ENCODE data around the gene WDR90.

The WDR90 gene

GRCh38 chr16:648781-649589 lies at the start of gene WDR90:
Gene WDR90 (plus strand): TSS chr16:649365. CDS start chr16:649417, 52 bp downstream.
- FAIRE-seq = no peak

GRCh38 chr16:600781-601180 lies 48.4 kb upstream of the WDR90 start:
- FAIRE-seq = no peak

GRCh38 chr16:603933-604332 lies 45.2 kb upstream of the WDR90 start:
- no peak for FAIRE-seq

DNA sequence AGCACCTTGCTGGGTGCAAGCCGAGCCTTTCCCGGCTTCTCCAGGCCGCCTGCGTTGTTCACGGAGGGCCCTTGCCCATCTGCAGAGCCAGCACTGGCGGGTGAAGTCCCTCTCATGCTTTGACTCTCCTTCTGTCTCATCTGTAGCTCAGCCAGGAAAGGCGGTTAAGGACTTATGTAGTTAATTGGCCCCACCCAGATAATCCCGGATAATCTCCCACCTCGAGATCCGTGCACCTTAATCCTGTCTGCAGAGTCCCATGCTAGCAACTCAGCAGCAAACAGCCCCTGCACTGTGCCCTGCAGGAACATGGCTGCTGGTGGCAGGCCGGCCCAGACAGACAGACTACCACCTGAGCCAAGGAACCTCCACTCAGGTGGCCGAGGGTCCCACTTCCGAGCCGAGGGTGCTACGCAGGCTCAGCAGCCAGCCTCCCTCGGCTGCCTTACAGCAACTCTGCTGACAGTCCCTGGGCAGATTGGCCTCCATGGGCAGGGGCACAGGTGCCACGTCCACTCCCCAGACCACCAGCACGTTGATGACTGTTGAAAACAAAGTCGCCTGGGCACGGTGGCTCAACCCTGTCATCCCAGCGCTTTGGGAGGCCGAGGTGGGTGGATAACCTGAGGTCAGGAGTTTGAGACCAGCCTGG lies 42.4 kb upstream of the WDR90 start:
- FAIRE-seq = no peak

DNA sequence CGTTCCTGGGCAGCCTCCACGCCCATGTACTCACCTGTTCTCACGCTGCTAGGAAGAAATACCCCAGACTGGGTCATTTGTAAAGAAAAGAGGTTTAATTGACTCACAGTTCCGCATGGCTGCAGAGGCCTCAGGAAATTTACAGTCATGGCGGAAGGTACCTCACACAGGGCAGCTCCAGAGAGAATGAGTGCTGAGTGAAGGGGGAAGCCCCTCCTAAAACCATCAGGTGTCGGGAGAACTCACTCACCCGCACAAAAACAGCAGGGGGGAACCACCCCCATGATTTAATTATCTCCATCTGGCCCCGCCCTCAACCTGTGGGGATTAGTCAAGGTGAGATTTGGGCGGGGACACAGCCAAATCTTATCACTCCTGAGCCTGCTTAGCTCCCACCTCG lies 41.1 kb upstream of the WDR90 start:
- FAIRE-seq = no peak

- FAIRE-seq = no peak
Measured at GRCh38 chr16:609316-609715, 39.8 kb upstream of the WDR90 start.

DNA sequence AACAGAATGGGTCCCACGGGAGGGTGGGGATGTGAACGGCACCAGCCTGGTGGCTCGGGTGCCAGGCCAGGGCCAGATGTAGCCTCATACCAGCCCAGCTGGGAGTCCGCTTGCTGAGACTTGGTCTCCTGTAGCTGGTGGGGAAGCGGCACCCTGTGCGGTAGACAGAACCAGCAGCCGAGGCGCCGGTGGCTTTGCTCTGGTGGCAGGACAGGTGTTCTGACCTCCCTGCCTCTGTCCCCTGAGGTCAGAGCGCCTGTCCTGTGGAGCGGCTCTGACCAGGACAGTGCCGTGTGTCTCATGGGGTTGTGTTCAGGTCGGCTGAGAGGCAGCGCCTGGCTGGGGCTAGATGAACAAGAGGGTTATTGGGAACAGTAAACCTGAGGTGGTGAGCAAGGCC lies 39.2 kb upstream of the WDR90 start:
- no peak for FAIRE-seq

GRCh38 chr16:610513-611381 lies 38.4 kb upstream of the WDR90 start:
- FAIRE-seq = no peak

DNA sequence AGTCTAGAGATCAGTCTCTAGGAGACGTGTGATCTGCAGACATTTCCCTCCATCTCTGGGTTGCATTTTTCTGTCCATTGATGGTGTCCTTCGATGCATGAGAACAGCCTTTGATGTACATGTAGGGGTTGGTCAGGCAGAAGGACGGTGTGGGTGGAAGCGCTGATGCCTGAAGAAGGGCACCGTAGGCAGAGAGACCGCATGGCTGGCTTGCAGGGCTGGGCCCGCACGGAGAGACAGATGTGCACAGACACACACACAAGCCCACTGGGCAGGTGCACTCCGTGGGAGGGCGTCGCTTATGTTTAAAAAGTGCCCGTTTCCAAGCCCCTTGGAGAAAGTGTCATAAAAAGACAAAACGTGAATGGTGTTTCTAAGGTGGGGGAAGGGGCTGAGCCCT lies 34.0 kb upstream of the WDR90 start:
- FAIRE-seq = no peak

GRCh38 chr16:616733-617586 lies 32.2 kb upstream of the WDR90 start:
- FAIRE-seq = no peak

DNA sequence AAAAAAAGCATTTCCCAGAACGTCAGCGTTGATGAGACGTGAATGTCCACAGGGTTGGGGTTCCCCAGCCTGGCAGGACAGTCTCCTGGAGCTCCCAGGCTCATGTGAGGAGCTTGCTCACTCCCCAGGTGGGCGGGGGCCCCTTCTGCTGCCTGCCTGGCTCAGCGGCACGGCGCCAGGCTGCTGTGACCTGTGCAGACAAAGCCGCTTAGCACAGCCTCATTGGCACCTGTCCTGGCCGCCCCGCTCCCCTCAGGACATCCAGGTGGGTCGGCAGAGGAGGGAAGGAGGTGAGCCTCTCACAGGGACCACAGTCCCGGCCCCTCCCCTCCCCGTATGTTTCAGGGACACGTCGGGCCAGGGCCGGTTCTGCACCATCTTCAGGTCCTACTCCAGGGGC lies 31.3 kb upstream of the WDR90 start:
- no peak for FAIRE-seq

DNA sequence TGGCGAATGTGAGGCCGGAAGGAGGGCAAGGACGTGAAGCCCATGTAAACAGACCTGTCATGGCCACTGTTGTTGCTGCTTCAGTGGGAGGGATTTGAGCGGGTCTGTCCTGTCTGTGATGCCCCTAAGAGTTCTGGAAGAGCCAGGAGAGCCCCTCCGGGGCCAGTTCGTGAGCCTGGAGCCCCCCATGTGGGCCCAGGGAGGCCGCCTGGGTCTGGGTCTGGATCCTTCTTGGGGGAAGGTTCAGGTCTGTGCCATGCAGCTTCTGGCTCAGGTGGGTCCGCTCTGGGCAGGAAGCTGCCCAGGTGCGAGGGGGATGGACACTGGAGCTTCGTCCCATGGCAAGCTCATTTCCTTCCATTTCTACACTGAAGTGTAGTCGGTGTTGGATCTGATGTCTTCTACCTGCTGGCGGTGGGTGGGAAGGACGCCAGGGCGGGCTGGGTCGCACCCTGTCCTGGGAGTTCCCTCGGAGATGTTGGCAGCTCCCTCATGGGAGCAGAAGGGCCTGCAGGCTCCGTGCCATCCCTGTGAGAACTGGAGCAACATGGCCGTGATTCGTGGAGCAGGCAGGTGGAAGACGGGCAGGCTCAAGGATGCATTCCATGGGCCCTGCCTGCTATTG lies 29.6 kb upstream of the WDR90 start:
- no peak for FAIRE-seq

DNA sequence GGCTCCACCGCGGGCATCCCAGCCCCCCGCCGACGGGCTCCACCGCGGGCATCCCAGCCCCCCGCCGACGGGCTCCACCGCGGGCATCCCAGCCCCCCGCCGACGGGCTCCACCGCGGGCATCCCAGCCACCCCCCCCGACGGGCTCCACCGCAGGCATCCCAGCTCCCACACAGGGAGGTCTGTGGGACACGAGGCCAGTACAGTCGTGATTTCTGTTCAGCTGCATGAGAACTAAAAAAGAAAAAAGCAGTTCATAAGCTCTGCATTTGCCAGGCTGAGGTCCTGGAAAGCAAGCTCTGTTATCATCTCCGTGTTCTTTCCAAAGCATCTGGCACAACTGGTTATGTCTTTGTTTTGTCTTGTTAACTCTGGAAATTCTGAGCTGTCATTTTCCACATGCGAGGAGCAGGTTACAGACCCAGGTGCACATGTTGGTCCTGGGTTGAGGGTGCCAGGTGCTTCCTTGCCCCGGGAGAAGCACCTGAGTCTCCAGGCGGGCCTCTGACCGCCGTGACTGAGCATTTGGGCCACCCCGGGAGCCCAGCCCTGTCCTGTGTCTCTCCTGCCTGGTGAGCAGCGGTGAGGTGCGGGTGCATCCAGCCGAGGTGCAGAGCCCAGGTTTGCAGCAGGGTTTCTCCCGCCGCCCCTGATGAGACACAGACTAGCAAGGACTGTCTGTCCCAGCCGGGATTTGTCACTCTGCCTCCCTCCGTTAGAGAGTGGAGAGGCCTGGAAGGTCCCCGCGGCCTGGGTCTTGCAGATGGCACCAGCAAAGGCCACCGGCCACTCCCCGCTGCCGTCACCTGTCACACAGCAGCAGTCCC lies 28.3 kb upstream of the WDR90 start:
- FAIRE-seq = no peak

DNA sequence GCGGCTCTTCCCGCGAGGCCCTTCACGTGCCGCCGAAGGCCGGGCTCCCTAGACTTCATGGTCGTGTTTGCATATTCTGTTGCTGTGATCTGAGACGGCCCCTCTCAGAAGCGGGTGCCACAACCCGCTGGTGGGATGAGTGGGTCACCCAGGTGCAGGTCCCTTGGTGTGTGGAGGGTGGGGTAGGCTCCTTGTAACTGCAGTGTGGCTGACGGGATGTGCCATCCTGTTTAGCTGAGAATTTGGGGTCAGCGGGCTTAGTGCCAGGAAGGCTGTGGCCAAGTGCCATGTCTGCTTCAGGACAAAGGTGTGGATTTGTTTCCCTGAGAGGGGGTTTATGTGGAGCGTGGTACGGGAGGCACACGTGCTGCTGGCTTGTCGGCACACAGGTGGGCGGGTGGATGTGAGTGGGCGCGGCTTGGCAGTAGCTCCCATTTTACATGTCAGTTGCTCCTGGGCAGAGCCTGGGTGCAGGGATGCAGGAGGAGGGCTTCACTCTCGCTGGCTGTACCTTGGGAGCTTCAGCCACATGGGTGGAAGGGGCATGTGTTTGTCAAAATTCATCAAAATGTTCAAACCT lies 27.5 kb upstream of the WDR90 start:
- FAIRE-seq = no peak

DNA sequence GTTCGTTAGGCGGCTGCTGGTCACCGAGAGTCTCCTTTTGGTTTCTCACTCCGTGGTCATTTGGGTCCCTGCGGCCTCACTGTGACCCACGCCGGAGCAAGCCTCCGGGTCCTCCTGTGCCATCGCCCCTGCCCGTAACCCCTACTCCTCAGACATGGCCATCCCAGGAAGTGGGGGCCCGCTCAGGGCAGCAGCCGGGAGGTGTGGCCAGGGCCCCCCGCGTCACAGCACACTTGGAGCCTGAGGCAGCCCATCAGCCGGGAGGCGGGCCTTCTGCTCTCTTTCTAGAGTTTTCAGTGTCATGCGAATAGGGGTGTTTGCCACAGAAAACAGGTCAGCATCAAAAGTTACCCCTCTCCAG lies 26.3 kb upstream of the WDR90 start:
- no peak for FAIRE-seq

GRCh38 chr16:624526-625070 lies 24.6 kb upstream of the WDR90 start:
- FAIRE-seq = no peak

DNA sequence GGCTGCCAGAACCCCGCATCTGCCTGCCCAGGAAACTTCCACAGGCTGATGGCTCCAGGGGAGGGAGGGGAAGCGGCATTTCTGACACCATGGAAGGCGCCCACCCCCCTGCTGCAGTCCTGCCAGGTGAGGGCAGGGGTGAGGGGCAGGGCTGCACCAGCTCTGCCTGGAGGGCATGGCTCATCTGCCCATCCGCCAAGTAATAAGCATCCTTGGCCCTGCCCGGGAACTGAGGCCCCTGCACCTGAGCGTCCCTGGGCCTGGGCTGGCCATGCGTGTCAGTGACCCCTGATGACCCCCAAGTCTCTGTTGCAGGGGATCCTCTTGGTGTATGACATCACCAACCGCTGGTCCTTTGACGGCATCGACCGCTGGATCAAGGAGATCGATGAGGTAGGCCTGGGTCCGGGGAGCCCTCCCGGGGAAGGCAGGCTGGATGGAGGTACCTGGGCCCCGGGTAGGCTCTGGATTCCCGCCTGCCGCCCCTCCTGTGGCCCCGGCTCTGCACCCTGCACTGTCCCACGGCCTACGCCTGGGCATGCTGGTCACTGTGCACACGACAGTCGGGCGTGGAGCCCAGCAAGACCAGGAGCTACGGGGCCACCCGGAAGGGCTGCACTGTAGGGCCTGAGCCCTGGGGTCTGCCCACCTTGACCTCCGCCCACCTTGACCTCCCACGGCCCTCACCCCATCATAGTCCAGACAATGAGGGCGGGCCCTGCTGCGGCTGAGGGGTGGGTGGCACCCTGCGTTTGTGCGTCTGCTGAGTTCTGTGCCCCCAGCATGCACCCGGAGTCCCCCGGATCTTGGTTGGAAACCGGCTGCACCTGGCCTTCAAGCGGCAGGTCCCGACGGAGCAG lies 23.8 kb upstream of the WDR90 start:
- FAIRE-seq = no peak

DNA sequence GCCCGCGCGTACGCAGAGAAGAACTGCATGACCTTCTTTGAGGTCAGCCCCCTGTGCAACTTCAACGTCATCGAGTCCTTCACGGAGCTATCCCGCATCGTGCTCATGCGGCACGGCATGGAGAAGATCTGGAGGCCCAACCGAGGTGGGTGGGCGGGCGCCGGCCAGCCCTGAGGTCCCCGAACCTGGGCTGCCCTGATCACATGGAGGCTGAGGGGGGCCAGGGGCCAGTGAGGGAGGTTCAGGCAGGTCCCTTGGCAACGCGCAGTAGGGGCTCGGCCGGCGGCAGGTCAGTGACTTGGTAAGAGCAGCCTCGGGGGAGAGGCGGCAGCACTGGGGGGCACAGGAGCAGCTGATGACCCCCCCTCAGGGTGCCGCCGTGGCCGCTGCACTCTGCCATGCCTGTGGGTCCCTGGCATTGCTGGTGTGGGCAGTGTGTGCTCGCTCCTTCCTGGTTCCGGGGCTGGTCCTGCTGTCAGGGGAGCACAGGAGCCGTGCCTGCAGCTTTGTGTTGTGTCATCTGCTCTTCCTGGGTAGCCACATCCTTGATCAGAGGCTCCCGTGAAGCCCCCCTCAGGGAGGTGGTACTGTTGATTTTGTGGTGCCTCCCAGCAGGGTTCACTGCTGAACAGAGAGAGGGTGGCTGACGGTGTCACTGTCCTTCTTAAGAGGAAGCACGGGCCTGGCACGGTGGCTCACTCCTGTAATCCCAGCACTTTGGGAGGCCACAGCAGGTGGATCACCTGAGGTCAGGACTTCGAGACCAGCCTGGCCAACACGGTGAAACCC lies 23.0 kb upstream of the WDR90 start:
- no peak for FAIRE-seq
